Fibroblast of skin of right biceps (primary cell): Measurements from ENCODE around the gene HMOX1.

Source experiments
- DNase-seq: peaks from one replicate; pipeline ENCODE4 v3.0.0-alpha.2; 2013

HMOX1 gene

DNA sequence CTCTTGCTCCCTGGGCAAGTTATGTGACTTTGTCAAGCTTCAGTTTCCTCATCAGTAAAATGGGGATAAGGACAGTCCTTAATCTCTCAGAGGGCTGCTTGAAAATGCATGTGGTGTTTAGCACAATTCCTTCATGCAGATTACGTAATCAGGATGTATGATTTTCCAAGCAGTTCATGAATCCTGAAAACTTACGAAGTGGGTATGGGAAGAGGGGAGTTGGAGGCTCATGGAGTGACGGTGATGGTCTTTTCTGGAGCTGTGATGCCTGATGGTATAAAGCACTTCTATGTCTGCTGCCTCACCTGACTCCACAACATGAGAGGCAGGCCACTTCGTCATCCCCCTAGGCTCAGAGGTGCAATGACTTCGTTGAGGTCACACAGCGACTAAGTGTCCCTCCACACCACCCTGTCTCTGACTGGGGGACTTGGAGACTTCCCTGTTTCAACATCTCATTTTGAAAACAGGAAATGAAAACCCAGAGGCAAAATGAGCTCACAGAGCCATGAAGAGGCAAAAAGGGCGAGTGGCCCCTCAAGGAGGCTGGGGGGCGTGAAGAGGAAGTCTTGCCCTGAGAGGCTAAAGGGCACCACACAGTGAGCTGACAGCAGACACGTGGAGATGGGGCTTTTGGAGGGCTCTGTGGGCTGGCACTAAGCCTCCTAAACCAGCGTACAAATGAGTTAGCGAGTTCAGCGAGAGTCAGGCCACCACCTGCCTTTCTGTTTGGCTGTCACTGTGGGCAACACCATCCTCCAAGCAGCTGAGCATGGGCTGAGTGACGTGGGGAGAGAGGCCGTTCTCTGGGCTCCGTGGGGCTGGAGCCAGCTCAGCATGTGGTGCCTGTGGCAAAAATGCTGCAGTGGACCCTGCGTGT, 29.1 kb downstream of the HMOX1 start:
- no peak for DNase-seq

GRCh38 chr22:35410663-35411034, 29.8 kb downstream of the HMOX1 start:
- no peak for DNase-seq

DNA sequence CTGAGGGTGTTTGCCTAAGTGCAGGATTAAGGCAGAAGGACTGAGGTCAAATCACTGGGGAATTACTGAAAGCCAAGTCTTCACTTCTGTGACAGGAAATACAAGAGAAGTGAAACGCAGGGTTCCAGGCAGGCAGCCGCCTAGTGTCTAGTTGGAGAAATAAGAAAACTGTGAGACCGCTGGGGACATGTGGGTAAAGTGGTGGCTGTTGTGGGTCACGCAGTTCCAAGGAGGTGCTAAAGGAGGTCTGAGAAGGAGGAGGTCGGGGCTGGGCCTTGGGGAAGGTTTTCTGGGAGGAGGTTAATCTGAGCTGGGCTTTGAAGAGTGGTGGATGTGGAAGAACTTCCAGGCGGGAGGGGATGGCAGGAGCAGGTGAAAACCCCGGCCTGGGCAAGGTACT, 30.2 kb downstream of the HMOX1 start:
- DNase-seq, result no peak

DNA sequence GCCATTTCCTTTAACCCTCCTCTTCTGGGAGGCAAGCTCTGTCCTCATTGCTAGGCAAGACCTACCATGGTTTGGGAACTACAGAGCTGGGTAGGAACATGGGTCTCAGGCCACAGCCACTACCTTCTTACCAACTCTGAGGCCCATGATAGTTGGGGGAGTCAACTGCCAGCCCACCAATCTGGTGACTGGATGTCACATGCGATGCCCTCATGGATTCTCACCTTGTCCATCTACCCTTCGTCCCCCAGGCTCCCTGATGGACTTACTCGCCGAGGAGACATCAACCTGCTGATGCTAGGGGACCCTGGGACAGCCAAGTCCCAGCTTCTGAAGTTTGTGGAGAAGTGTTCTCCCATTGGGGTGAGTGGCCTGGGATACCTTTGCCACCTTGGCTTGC, 32.7 kb downstream of the HMOX1 start:
- no peak for DNase-seq

- no peak for DNase-seq
Observed at GRCh38 chr22:35417606-35418005, 36.7 kb downstream of the HMOX1 start.

GRCh38 chr22:35418088-35418487, 37.2 kb downstream of the HMOX1 start:
- DNase-seq, result peak; percentile 14

DNA sequence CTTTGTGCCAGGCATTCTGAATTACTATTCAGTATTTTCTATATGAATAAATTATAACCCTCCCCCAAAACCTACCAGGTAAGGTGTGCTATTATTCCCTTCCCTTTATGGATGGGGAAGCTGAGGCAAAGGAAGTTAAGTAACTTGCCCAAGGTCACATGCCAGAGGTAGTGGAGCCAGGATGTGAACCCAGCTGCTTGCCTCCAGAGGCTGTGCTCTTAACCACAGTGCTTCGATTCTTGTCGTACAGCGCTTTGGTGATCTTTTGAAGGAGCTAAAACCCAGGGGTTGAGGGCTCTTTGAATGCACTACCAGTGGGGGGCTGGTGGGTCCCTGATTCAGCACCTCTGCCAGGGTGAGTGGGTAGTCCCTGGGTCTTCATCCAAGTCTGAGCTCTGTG, 37.8 kb downstream of the HMOX1 start:
- DNase-seq, result no peak

DNA sequence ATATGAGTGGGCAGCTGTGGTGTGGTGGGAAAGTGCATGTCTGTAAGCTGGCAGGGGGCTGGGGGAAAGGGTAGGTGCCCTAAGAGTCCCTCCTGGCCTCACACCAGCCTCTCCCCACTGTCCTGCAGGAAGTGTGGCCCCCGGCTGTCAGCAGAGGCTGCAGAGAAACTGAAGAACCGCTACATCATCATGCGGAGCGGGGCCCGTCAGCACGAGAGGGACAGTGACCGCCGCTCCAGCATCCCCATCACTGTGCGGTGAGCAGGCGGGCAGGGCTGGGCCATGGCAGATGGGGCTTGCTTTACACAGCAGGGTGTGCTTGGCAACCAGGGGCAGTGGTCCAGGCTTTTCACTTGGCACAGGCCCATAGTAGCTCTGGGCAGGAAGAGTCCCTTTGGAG, 38.9 kb downstream of the HMOX1 start:
- DNase-seq, result no peak

DNA sequence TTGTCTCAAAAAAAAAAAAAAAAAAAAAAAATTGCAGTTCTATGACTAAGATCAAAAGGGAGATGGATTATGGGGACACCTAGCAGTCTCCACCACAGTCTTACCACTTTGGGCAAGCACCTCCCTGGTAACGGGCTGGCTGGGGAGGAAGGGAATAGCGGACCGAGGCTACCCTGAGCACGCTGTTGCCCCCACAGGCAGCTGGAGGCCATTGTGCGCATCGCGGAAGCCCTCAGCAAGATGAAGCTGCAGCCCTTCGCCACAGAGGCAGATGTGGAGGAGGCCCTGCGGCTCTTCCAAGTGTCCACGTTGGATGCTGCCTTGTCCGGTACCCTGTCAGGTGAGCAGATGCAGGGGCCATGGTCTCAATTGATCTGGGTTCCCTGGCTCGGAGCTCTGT, 40.2 kb downstream of the HMOX1 start:
- DNase-seq, result no peak

DNA sequence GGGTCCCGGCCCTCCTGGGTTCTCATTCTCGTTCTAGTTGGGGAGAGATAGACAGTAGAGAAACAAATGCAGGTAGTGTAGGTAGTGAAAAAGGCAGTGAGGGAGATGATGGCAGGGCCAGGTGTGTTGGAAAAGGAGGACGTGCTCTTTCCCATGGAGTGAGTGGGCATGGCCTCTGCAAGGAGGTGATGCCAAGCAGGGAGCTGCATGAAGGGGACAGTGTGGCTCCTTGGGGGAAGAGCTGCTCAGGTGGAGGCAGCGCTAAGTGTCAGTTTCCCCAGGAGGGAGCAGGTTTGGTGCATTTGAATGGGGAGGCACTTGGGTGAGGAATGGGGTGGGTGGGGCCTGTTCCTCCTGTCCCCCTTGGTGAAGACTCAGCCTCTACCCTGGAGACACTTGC, 41.2 kb downstream of the HMOX1 start:
- no peak for DNase-seq

GRCh38 chr22:35422936-35423335, 42.0 kb downstream of the HMOX1 start:
- DNase-seq, result no peak

- DNase-seq, result no peak
Observed at GRCh38 chr22:35424081-35424480, 43.2 kb downstream of the HMOX1 start.

DNA sequence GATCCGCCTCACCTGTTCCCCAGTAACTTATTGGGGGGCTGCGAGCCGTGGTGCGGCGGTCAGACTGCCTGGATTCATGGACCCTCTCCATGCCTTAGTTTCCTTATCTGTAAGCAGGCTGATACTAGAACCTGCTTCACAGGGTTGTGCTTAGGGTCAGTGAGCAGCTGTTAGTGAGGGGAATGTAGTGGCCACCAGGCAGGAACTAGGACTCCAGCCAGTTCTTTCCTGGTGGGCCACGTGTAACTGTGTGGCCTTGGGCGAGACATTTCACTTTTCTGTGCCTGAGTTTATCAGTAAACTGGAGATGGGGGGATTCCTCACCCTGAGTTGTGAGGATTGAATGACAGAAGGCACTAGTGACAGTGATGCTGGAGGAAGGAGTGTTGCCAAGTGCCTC, 43.9 kb downstream of the HMOX1 start:
- DNase-seq, result no peak

- DNase-seq, result no peak
Observed at GRCh38 chr22:35425546-35425945, 44.6 kb downstream of the HMOX1 start.

GRCh38 chr22:35425971-35426800, 45.3 kb downstream of the HMOX1 start:
- peak; percentile 45 for DNase-seq

GRCh38 chr22:35426801-35427140, 45.9 kb downstream of the HMOX1 start:
- DNase-seq, result no peak

DNA sequence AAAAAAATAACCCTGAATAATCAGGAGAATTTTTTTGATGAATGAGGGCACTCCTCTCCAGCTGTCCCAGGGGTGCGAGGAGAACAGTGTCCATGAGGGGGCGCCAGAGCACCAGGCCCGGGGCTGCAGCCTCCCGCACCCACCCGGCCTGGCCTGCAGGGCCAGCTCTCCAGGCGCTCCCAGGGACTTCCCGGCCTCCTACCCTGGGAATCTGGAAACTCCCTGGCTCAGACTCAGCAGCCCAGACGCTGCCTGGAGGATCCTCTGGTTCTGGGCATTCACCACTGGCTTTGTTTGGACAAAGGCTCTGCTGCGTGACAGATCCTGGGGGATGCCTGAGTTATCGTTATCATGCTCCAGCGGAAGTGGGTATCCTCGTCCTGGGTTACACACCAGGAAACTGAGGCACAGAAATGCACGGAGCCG, 50.0 kb downstream of the HMOX1 start:
- DNase-seq, result peak; percentile 85

DNA sequence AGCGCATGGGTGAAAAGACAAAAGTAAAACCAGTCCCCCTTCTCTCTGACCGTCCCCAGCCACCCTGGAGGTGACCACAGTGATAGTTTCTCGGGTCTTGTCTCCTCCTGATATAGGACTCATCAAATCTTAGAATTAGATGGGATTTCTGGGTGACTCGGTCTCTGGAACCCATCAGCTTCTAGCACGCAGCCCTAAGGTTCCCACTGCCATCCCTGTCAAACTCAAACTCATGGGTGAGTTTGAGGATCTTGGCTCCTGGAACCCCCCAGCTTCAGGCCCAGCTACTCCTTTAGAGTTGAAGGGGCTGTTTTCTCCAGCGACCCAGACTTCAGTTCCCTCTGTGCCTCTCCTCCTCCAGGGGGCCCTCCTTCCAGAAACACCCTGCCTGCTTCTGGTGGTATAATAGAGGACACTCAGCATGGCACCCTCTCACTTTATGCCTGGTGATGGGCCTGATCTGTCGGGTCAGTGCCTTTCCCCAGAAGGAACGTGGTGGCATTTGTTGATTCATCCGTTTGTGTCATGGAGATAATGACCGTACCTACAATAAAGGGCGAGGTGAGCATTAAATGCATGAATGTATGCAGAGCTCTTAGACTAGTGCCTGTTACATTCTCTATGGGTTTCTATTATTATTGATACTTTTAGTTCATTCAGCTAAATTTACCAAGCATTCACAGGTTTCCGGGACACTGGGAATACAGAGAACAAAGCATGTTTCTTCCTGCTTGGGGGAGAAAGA, 50.8 kb downstream of the HMOX1 start:
- no peak for DNase-seq

- no peak for DNase-seq
Observed at GRCh38 chr22:35432228-35432905, 51.5 kb downstream of the HMOX1 start.

DNA sequence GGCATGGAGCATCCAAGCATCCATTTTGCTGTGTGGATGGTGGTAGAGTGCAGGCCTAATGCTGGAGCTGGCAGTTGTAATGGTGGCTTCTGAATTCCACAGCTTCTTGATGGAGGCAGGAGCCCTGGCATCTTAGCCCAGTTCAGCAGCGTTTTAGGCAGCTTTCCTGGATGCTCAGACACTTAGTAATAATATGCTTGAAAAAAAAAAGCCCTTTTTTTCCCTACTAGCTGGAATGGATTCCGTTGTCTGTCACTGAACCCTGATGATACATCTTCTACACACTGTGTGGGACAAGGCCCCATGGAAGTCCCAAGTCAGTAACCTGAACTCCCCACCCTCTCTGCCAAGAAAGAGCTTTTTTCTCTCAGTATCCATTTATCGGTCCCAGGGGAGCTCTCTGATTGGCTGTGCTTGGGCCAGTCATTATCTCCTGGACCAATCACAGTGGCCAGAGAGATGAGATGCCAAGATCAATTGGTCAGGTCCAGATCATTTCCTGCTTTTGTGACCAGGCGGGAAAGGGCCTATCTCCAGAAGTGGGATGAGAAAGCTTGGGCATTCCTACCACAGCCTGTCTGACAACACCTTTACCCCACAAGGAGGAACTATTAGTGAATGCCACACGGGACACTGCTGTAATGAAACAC, 53.3 kb downstream of the HMOX1 start:
- peak; percentile 20 for DNase-seq

GRCh38 chr22:35435201-35435740, 54.4 kb downstream of the HMOX1 start:
- no peak for DNase-seq

DNA sequence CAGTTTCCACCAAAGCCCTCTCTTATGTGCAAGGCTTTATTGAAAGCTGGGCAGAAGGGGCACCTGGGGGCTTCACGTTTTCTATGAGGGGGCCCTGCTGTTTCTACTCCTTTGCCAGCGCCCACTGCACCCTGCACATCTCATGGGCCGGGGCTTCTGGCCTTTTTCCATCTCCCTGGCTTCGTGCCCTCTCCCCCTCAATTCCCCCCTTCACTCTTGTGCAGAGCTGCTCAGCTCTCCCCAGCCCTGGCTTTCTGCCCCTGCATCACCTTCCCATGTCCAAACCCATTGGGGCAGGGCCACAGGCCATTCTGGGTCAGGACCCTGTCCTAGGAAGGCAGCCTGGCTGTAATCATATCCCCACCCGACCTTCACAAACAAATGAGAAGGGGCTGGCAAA, 55.5 kb downstream of the HMOX1 start:
- DNase-seq, result no peak
